Activated effector memory CD4-positive, alpha-beta T cell treated with Interleukin-2 at 50 U/mL for 16 hours (primary cell): ENCODE results near the gene ESYT2.

Experiments
- DNase-seq: peaks from one replicate; pipeline ENCODE4 v3.0.0-alpha.2; 2020

Gene ESYT2

GRCh38 chr7:158765020-158765419 is 64.3 kb downstream of the ESYT2 start:
- no peak for DNase-seq

- DNase-seq, result no peak
Measured at GRCh38 chr7:158763454-158764033, 65.8 kb downstream of the ESYT2 start.

GRCh38 chr7:158761945-158762344 is 67.4 kb downstream of the ESYT2 start:
- DNase-seq, result no peak

GRCh38 chr7:158760936-158761335 is 68.4 kb downstream of the ESYT2 start:
- no peak for DNase-seq

- DNase-seq, result no peak
Measured at GRCh38 chr7:158760445-158760764, 68.9 kb downstream of the ESYT2 start.

GRCh38 chr7:158759749-158760444 is 69.4 kb downstream of the ESYT2 start:
- no peak for DNase-seq

- DNase-seq, result no peak
Measured at GRCh38 chr7:158759245-158759614, 70.1 kb downstream of the ESYT2 start.

- DNase-seq, result no peak
Measured at GRCh38 chr7:158758586-158759244, 70.6 kb downstream of the ESYT2 start.

GRCh38 chr7:158757404-158757989 is 71.8 kb downstream of the ESYT2 start:
- DNase-seq, result no peak

GRCh38 chr7:158754746-158755444 is 74.4 kb downstream of the ESYT2 start:
- no peak for DNase-seq

GRCh38 chr7:158753900-158754299 is 75.4 kb downstream of the ESYT2 start:
- DNase-seq, result no peak

GRCh38 chr7:158751751-158752150 is 77.6 kb downstream of the ESYT2 start:
- DNase-seq, result no peak

GRCh38 chr7:158751199-158751598 is 78.1 kb downstream of the ESYT2 start:
- no peak for DNase-seq

- no peak for DNase-seq
Measured at GRCh38 chr7:158750702-158751101, 78.6 kb downstream of the ESYT2 start.

GRCh38 chr7:158749396-158749795 is 79.9 kb downstream of the ESYT2 start:
- DNase-seq, result no peak

GRCh38 chr7:158748335-158748734 is 81.0 kb downstream of the ESYT2 start:
- DNase-seq, result no peak

GRCh38 chr7:158747408-158747807 is 81.9 kb downstream of the ESYT2 start:
- DNase-seq, result no peak

GRCh38 chr7:158746957-158747356 is 82.4 kb downstream of the ESYT2 start:
- no peak for DNase-seq

- DNase-seq, result no peak
Measured at GRCh38 chr7:158745057-158745715, 84.1 kb downstream of the ESYT2 start.

GRCh38 chr7:158744070-158744469 is 85.2 kb downstream of the ESYT2 start:
- no peak for DNase-seq

GRCh38 chr7:158743219-158743618 is 86.1 kb downstream of the ESYT2 start:
- no peak for DNase-seq

- no peak for DNase-seq
Measured at GRCh38 chr7:158742065-158742821, 87.1 kb downstream of the ESYT2 start.
